NCI-H2196 (cell line): ENCODE results near the gene NALF2.

ENCODE experiments used
- DNase-seq: peaks from one replicate; lab custom pipeline; 2025; ENCODE audit not compliant: unreplicated experiment; lab: John Stamatoyannopoulos, UW

Gene NALF2

GRCh38 chrX:69503782-69504625, at the start of gene NALF2:
TSS of gene NALF2 (plus strand) at chrX:69504326. CDS start at chrX:69505283, 957 bp downstream.
- peak; percentile 53 for DNase-seq

DNA sequence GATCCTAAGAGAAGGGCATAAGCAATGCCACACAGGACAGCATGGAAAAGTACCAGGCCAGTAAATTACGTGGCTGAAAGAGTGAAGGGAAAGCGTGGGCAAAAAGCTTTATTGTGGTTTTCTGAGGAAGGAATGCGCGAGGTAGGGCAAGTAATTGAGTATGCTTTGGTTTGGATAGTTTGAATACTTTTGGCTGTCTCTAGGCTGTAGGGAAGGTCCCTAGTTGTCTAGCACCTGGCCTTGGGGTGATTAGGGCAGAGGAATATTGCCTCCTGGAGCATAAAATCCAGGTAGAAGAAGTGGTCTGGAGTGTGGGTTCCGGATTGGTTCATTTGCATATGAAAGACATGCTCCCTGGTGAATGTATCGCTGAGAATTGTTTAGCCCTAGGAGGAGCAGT, 46.4 kb upstream of the NALF2 start:
- no peak for DNase-seq

DNA sequence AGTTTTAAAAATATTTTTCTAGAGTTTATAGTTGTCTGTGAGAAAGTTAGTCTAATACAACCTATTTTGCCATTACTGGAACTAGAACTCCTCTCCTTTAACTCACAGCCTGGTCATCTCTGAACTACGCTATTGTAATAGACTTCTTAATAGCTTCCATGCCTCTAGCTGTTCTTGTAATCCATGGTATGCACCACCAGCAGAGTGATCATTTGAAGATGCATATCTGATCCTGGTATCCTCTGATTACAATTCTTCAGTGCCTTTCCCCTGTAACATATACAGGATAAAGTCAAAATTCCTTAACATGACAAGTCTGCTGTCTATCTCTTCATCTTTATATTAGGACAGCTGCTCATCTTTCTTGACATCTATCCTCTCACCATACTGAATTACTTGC, 37.6 kb upstream of the NALF2 start:
- DNase-seq, result no peak

DNA sequence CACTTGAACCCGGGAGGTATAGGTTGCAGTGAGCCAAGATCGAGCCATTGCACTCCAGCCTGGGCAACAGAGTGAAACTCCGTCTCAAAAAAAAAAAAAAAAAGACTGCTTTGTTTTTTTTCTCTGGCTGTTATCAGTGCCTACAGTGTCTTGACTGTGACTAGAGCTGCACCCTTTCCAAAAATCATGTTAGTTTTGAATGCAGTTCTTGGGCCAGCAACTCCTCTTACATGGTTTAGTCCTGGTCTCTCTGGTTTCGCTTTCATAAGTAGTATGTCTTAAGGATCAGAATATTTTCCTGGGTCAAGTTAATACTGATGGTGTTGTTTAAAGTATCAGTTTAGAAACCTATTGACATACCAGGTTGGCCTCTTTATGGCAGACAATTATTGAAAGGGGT, 34.2 kb upstream of the NALF2 start:
- DNase-seq, result no peak

- no peak for DNase-seq
Observed at GRCh38 chrX:69489625-69490024, 14.5 kb upstream of the NALF2 start.

DNA sequence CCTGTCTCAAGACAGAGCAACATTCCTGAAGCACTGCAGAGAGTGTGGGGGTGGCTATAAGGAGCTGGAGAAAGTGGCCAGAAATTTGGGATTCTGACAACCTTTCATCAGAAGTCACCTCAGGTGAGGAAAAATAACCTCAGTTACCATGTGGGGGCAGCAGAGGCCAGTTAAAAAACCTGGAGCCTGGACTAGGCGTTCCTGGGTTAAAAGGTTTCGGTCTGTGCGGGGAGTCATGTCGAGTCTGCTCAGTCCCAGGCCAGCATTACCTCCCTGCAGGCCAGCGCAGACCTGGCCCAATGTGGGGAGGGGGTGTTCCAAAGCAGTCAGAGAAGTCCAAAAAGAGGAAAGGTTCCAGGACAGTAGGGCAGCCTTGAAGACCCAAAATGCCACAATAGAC, 10.9 kb upstream of the NALF2 start:
- peak; percentile 36 for DNase-seq

DNA sequence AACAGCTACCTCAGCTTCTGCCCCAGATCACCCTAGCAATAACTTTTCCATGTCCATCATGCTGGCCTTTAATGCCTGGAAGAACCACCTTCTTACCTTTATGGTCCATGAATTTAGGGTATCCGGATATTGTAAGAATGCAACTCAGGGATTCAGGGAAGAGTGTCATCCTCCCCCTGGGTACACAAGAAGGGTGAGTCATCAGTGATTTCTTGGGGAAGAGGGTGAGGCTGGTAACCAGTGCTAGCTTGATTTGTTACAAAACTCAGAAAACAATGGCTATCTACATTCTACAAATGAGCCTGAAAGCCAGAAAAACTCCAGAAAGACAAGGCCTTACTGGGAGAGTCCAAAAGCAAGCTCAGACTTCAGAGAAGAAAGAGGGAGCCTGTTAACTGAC, 10.4 kb upstream of the NALF2 start:
- DNase-seq, result no peak

- no peak for DNase-seq
Observed at GRCh38 chrX:69496183-69496582, 7.9 kb upstream of the NALF2 start.

- DNase-seq, result no peak
Observed at GRCh38 chrX:69501429-69501828, 2.7 kb upstream of the NALF2 start.

- peak; percentile 60 for DNase-seq
Observed at GRCh38 chrX:69503228-69503781, 821 bp upstream of the NALF2 start.

GRCh38 chrX:69504626-69505612, 793 bp downstream of the NALF2 start:
- DNase-seq, result no peak

GRCh38 chrX:69505772-69506616, 1.9 kb downstream of the NALF2 start:
- no peak for DNase-seq

- DNase-seq, result no peak
Observed at GRCh38 chrX:69506617-69507499, 2.7 kb downstream of the NALF2 start.

GRCh38 chrX:69507500-69507789, 3.3 kb downstream of the NALF2 start:
- no peak for DNase-seq

DNA sequence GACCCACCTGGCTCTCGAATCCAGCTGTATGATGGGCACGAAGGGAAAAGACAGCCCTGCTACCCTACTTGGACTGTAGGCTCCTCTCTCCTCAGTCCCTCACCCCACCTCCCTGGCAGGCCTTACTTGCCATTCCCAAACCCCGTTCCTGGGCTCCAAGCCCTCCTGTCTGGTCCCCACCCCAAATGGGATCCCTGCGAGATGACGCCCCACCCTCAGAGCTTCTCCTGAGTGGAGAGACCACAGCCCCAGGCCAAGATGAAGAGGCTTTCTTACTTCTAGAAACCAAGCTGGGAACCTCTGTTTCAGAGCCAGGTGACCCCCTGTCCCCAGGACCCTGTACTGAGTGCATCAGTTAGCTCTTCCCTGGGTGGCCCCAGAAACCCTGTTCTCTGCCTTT, 4.5 kb downstream of the NALF2 start:
- no peak for DNase-seq

GRCh38 chrX:69510137-69510715, 6.1 kb downstream of the NALF2 start:
- no peak for DNase-seq

DNA sequence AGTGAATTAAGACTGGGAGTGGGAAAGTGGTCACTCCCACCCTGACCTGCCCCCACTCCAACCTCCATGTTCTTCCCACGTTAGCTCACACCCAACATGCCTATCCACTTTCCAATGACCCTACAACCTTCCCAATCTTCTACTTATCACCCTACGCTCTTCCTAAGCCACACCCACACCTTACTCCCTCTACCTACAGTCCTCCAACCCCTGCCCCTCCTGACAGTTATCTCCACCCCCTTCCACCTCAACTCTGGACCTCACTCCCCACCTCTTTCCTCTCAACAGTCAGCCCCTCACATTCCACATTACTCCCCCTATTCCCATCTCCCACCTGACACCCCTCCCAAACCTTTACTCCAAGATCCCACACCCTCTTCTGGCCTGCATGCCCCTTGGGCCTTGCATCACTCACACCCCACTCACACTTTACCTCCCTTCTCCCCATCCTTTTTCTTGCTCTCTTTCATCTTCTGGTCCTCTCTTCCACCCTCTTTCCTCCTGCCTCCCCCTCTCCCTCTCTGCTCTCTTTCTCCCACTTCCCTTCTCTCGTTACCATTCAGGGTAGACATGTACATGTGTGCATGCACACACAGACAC, 6.9 kb downstream of the NALF2 start:
- DNase-seq, result no peak

DNA sequence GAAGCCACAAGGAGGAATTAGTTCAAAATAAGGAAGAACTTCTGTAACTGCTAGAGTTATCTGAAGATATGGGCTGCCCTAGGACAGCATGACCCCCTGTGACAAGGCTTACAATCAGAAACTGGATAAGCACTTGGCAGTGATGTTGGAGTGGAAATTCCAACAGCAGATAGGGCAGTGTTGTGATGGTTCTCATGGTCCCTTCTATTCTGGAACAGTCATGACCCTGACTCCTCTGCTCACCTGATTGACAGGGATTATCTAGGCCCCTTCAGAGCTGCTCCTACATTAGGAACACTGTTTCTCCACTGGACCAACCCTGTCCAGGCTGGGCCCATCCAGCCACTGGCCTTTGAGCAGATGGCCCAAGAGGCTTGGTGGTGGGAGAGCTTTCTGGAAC, 17.9 kb downstream of the NALF2 start:
- no peak for DNase-seq

DNA sequence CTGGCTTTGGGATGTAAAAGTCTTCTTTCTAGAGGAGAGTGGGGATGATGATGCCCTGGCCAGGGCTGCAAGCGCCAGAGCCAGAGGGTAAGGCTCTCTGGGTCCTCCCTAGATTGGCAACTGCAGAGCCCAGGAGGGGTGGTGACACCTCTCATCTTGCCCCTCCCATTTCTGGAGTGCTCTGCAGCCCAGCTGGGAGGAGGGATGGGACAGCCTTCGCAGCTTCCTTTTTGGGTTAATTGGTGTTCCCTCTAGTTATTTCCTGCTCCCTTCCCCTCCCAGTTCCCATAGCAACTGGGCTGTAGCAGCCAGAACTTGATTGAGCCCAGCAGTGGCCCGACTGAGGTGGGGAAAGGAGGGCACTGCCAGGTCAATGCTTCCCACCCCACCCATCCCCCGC, 19.2 kb downstream of the NALF2 start:
- DNase-seq, result no peak
